Mucosa of descending colon (tissue), 3 donors: Measurements from ENCODE around the gene GDAP2. TPM values are rescaled to one million over a fixed set of nuclear protein-coding genes. Genes with fewer than 3 reads are reported as not detected.

Source experiments
- ATAC-seq: fragments of 200-7000 bp; cut with Tn5 transposase; one replicate; pipeline ENCODE4 v1.9.1; 2020; ENCODE audit warnings: mild to moderate bottlenecking, moderate library complexity
- DNase-seq, 3 donors: peaks; one replicate each; pipeline ENCODE4 v3.0.0-alpha.2; 2020
- H3K36me3 ChIP-seq: fragments of 200-600 bp; one replicate; pipeline ENCODE4 v1.8.0; 2021; ENCODE audit warnings: low read depth, mild to moderate bottlenecking
- H3K4me1 ChIP-seq: fragments of 200-600 bp; one replicate; pipeline ENCODE4 v1.8.0; 2021; ENCODE audit warnings: low read depth, mild to moderate bottlenecking
- H3K4me3 ChIP-seq: fragments of 200-600 bp; one replicate; pipeline ENCODE4 v1.8.0; 2021; ENCODE audit warnings: mild to moderate bottlenecking
- H3K9me3 ChIP-seq: fragments of 200-600 bp; one replicate; pipeline ENCODE4 v1.8.0; 2021; ENCODE audit warnings: mild to moderate bottlenecking
- intact Hi-C, 2 donors: fragments of 100-400 bp; cut with DNase I in 1 of 2; cut with micrococcal nuclease in 1 of 2; formaldehyde crosslinking; loops; one replicate each; pipeline versions ENCODE4 v1.11.0 to v1.11.1; 2022; cut with DNase I, micrococcal nuclease
- long read RNA-seq, 2 donors: library from polyadenylated mRNA; unstranded; transcript quantifications; one replicate each; pipeline ENCODE4 v2.0.0, GENCODE V29; 2019 to 2021
- total RNA-seq, 3 donors: library from RNA; stranded (reverse); fragmentation: NEBNext Ultra II Directional in 2 of 3; extraction: Animal tissue kit (Norgen Biotek cat#: 25700) in 2 of 3; gene quantifications; one replicate each; pipeline versions ENCODE4 v1.2.1 to v1.2.4, GENCODE V29; 2021 to 2023
- TF ChIP-seq, protein P1 (sequence below): fragments of 200-600 bp; IDR thresholded peaks from one replicate; pipeline ENCODE4 v1.8.0; 2022; ENCODE audit warnings: antibody characterized with exemption, mild to moderate bottlenecking
- donor health status: DM: no; HTN: no; CAD: no; lungs with moderate emphysema.
- donor health status: DM: no; HTN: no; CAD: no.
- donor health status: DM: no; HTN: yes; CAD: no.

The GDAP2 gene, protein sequence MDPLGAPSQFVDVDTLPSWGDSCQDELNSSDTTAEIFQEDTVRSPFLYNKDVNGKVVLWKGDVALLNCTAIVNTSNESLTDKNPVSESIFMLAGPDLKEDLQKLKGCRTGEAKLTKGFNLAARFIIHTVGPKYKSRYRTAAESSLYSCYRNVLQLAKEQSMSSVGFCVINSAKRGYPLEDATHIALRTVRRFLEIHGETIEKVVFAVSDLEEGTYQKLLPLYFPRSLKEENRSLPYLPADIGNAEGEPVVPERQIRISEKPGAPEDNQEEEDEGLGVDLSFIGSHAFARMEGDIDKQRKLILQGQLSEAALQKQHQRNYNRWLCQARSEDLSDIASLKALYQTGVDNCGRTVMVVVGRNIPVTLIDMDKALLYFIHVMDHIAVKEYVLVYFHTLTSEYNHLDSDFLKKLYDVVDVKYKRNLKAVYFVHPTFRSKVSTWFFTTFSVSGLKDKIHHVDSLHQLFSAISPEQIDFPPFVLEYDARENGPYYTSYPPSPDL
- total RNA-seq, result 10 to 100 TPM; 27.4 to 36.0 (median 33.5) TPM
- long read RNA-seq, donor 1, full-length matches to known transcripts, result 4 of 13 reads
- long read RNA-seq, donor 1, partial matches to known transcripts, result 2 of 13 reads
- long read RNA-seq, donor 1, other reads (novel, unspliced or antisense), result 7 of 13 reads
- long read RNA-seq, donor 2, full-length matches to known transcripts, result 5 of 9 reads
- long read RNA-seq, donor 2, partial matches to known transcripts, result 1 of 9 reads
- long read RNA-seq, donor 2, other reads (novel, unspliced or antisense), result 3 of 9 reads

DNA sequence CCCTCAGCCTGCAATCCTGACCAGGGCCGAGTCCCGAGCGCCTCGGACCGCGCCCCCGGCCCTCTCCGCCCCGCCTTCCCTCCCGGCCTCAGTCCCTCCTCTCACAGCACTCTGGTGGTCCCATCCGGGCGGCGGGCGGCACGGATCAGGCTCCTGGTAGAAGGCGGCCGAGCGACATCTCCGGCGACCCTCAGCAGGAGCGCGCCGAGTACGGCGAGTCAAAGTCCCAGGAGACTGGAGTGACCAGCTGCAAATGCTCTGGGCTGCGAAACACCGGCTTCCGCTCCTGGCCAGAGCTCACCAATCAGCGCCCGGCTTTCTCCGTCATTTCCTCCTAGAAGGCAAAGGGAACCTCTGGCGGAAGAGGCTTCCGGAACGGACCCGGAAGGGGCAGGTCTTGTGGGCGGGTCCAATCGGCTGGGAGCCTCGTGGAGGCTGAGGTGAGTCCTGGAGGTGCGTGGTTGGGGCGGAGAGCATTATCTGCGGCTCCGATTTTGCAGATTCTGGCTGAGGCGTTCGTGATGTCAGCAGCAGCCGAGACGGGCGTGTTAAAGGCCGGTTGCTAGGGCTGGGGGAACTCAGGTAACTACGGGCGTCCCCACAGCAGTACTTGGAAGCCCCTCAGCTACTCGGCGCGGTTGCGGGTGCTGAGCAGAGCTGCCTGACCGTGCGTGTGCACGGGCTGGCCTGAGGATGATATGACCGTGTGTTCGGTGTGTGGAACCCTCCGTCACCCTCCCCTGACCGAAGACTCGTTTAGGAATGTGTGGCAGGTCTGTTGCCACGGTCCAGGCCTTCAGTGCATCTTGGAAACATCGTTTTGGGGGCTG lies at the start of gene GDAP2, which contains the start of gene WDR3:
GDAP2 (minus strand) TSS at position 279 of the 830 bp plus-strand sequence. CDS start 9,264 bp downstream, outside the sequence.
WDR3 (plus strand) TSS at position 397 of the 830 bp plus-strand sequence. CDS start 3,581 bp downstream, outside the sequence.
- Histone ChIP-seq H3K9me3 (no peaks in the 10 kb centered on the region), H3K4me1 (peaks cover 25% of the 10 kb centered on the region), H3K4me3 (peak within 1 kb of the TSS; percentile 82), H3K36me3 (no peaks in the 10 kb centered on the region)
- peak; percentile 98 for ATAC-seq
- DNase-seq, result peak; percentile 96 to 99 (median 98)
- intact Hi-C loops, result no loop called here
- TF ChIP-seq, protein P1, sequence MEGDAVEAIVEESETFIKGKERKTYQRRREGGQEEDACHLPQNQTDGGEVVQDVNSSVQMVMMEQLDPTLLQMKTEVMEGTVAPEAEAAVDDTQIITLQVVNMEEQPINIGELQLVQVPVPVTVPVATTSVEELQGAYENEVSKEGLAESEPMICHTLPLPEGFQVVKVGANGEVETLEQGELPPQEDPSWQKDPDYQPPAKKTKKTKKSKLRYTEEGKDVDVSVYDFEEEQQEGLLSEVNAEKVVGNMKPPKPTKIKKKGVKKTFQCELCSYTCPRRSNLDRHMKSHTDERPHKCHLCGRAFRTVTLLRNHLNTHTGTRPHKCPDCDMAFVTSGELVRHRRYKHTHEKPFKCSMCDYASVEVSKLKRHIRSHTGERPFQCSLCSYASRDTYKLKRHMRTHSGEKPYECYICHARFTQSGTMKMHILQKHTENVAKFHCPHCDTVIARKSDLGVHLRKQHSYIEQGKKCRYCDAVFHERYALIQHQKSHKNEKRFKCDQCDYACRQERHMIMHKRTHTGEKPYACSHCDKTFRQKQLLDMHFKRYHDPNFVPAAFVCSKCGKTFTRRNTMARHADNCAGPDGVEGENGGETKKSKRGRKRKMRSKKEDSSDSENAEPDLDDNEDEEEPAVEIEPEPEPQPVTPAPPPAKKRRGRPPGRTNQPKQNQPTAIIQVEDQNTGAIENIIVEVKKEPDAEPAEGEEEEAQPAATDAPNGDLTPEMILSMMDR, result no peak

- ATAC-seq (no peak), DNase-seq (no peak)
- Histone ChIP-seq H3K36me3 (no peaks in the 10 kb centered on the region), H3K9me3 (no peaks in the 10 kb centered on the region), H3K4me1 (no peaks in the 10 kb centered on the region), H3K4me3 (no peak overlapping the region)
- intact Hi-C loops, result no loop called here
- TF ChIP-seq, protein P1, result no peak
Observed at GRCh38 chr1:117976381-117976780, 47.0 kb upstream of the GDAP2 start.

DNA sequence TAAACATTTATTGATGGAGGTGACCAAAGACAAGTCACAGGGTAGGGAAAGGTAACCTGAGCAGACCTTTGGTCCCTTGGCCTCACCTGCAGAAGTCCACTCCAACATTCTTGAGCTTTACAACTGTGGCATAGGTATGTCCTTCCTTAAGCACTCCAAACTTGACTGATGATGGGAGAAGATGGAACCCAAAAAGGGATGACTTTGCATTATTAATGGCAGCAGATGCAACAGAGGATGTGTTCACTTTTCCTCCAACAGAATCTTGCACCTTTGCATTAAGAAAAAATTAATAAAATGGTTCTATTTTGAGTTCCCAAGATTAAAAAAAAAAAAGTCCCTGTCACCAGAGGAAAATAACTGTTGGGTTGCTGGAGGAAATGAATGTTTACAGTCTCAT lies 42.4 kb upstream of the GDAP2 start:
- Histone ChIP-seq H3K4me1 (no peaks in the 10 kb centered on the region), H3K9me3 (no peaks in the 10 kb centered on the region), H3K36me3 (no peaks in the 10 kb centered on the region), H3K4me3 (no peak overlapping the region)
- DNase-seq, result no peak
- TF ChIP-seq, protein P1, result no peak
- no peak for ATAC-seq
- intact Hi-C loops, result no loop called here

DNA sequence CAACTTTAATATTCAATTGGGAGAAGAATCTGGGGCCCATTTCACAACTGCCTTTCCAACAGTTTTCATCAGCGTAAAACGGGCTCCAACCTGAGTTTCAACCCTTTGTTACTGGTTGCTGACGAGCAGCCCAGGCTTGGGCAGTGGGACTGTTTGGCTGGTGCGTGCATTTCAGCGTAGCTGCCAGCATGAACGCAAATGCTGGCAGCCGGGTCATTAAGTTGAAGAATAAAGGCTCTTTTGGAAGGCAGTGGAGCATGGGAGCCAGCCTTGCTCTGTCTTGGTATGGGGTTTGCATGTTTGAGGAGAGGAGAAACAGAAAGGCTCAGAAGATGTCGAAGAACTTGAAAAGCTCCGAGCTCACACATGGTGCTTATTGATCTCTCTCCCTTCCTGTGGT lies 40.8 kb upstream of the GDAP2 start:
- no peak overlapping the region for H3K4me3 ChIP-seq
- H3K36me3 ChIP-seq, result no peaks in the 10 kb centered on the region
- intact Hi-C loops, result no loop called here
- H3K4me1 ChIP-seq, result no peaks in the 10 kb centered on the region
- ATAC-seq, result no peak
- no peaks in the 10 kb centered on the region for H3K9me3 ChIP-seq
- DNase-seq, result no peak
- TF ChIP-seq, protein P1, result no peak

DNA sequence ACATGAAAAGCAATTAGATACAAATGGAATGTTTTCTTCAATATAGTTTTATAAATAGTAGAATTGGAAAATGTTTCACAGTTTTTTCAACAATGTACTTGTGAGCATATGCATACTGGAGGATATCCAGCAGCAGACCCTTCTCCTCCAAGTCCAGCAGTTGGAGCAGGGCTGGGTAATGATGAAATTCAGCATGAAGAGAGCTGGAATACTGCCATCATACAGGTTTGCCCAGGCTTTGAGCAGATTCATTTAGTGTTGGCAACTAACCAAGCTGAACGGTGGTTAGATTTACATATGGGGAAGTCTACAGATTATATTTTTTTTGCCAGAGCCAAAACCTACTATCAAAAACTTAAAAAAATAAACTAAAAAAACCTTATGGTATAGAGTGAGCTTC lies 38.5 kb upstream of the GDAP2 start:
- TF ChIP-seq, protein P1, result no peak
- Histone ChIP-seq H3K9me3 (no peaks in the 10 kb centered on the region), H3K4me1 (no peaks in the 10 kb centered on the region), H3K4me3 (no peak overlapping the region), H3K36me3 (no peaks in the 10 kb centered on the region)
- intact Hi-C loops, result no loop called here
- no peak for ATAC-seq
- no peak for DNase-seq
